K562 (cell line): ENCODE results near the gene CABYR. TPM values are rescaled to one million over a fixed set of nuclear protein-coding genes. Genes with fewer than 3 reads are reported as not detected.

Source experiments
- ATAC-seq: fragments of 200-7000 bp; cut with Tn5 transposase; 3 replicates; pipeline ENCODE4 v1.9.1; 2020; ENCODE audit warnings: moderate library complexity
- BruUV-seq: library from RNA; stranded (reverse); fragments of 400-500 nt; replicated peaks from 2 replicates; lab custom pipeline; 2021; lab: Mats Ljungman, UMichigan
- CTCF ChIA-PET: fragments of 300-600 bp; formaldehyde crosslinking; extraction: SDS; loops from one replicate; lab custom pipeline; 2021; ENCODE audit warnings: low intra/inter-chr PET ratio; lab: Yijun Ruan, JAX
- POLR2A ChIA-PET: fragments of 300-600, 350-650 bp; sonication (Branson Sonifier 250); formaldehyde crosslinking; extraction: SDS; loops from one replicate; lab custom pipeline; 2021; ENCODE audit warnings: antibody characterized with exemption, inconsistent platforms; lab: Yijun Ruan, JAX
- DNase-seq, 4 experiments: peaks; one replicate each; pipeline versions ENCODE4 v3.0.0 to v3.0.0-alpha.2; 2011 to 2018; ENCODE audit warnings: low spot score in 3 of 4, mixed read lengths in 3 of 4; ENCODE audit errors: extremely low read depth in 1 of 4
- FAIRE-seq: peaks from 2 replicates; lab custom pipeline; 2011; peaks lifted over from hg19 to GRCh38; lab: Jason Lieb, UNC
- H2AFZ ChIP-seq: 2 replicates; pipeline ENCODE4 v1.6.0; 2011; ENCODE audit warnings: low read depth, low read length, control low read depth, inconsistent platforms
- H3K27ac ChIP-seq: fragments of 200-600 bp; 3 replicates; pipeline ENCODE4 v1.8.0; 2011; ENCODE audit warnings: low read depth, mild to moderate bottlenecking, control low read depth, inconsistent platforms, low read length, moderate library complexity, mixed read lengths; ENCODE audit errors: extremely low read depth
- H3K27me3 ChIP-seq, 2 experiments: fragments of 300-600 bp in 1 of 2; 2 replicates in 1 of 2; 3 replicates in 1 of 2; pipeline versions ENCODE4 v1.6.0 to v1.8.0; 2011; ENCODE audit warnings: inconsistent platforms in 2 of 2, low read length in 2 of 2, mild to moderate bottlenecking in 1 of 2, mixed read lengths in 1 of 2, moderate library complexity in 1 of 2; ENCODE audit not compliant: control insufficient read depth in 2 of 2, insufficient read depth in 2 of 2
- H3K36me3 ChIP-seq: fragments of 300-600 bp; 3 replicates; pipeline ENCODE4 v1.8.0; 2011; ENCODE audit warnings: mild to moderate bottlenecking, low read length, inconsistent platforms; ENCODE audit not compliant: control insufficient read depth, insufficient read depth
- H3K4me1 ChIP-seq, 2 experiments: fragments of 200-600 bp in 1 of 2; replicated peaks in 1 of 2; 2 replicates in 1 of 2; 3 replicates in 1 of 2; pipeline versions ENCODE4 v1.5.1 to v1.8.0; 2011; ENCODE audit warnings: inconsistent platforms in 2 of 2, low read length in 2 of 2, mild to moderate bottlenecking in 1 of 2, mixed read lengths in 1 of 2, moderate library complexity in 1 of 2; ENCODE audit not compliant: control insufficient read depth in 2 of 2, insufficient read depth in 2 of 2
- H3K4me2 ChIP-seq: 2 replicates; pipeline ENCODE4 v1.6.1; 2011; ENCODE audit warnings: low read length, control low read depth, inconsistent platforms, mixed read lengths; ENCODE audit not compliant: insufficient read depth
- H3K4me3 ChIP-seq: fragments of 200-600 bp; sonication (generic), shearing (Covaris generic); 2 replicates; pipeline ENCODE4 v1.5.1; 2016; ENCODE audit warnings: control low read depth, inconsistent platforms
- H3K79me2 ChIP-seq: fragments of 200-600 bp; 3 replicates; pipeline ENCODE4 v1.8.0; 2011; ENCODE audit warnings: low read length, inconsistent platforms; ENCODE audit not compliant: control insufficient read depth, insufficient read depth
- H3K9ac ChIP-seq, 2 experiments: 2 replicates each; pipeline versions ENCODE4 v1.6.0 to v1.6.1; 2011; ENCODE audit warnings: low read depth in 2 of 2, low read length in 2 of 2, control low read depth in 1 of 2, inconsistent platforms in 1 of 2, mild to moderate bottlenecking in 1 of 2, mixed read lengths in 1 of 2; ENCODE audit not compliant: insufficient read depth in 1 of 2
- H3K9me1 ChIP-seq: one replicate; pipeline ENCODE4 v1.6.0; 2011; ENCODE audit warnings: inconsistent platforms, mild to moderate bottlenecking, low read length, moderate library complexity; ENCODE audit not compliant: control insufficient read depth, insufficient read depth
- H3K9me3 ChIP-seq: replicated peaks from 2 replicates; pipeline ENCODE4 v1.5.1; 2011; ENCODE audit warnings: low read depth, low read length, inconsistent platforms; ENCODE audit not compliant: control insufficient read depth, insufficient read depth
- H4K20me1 ChIP-seq: replicated peaks from 2 replicates; pipeline ENCODE4 v1.6.1; 2011; ENCODE audit warnings: low read length, inconsistent platforms, mixed read lengths; ENCODE audit not compliant: control insufficient read depth, insufficient read depth
- CHCHD3 ChIP-seq: fragments of 250-450 bp; sonication (Bioruptor Pico); IDR thresholded peaks from 2 replicates; pipeline ENCODE4 v2.1.2; 2022; ENCODE audit warnings: mild to moderate bottlenecking
- MXI1 ChIP-seq: IDR thresholded peaks from 2 replicates; pipeline ENCODE4 v1.6.1; 2011; ENCODE audit warnings: low read depth, mild to moderate bottlenecking, improper control_type of control experiment, low read length
- NELFE ChIP-seq: IDR thresholded peaks from 2 replicates; pipeline ENCODE4 v1.6.1; 2011; ENCODE audit warnings: mild to moderate bottlenecking; ENCODE audit not compliant: insufficient read depth, insufficient read length
- SP2 ChIP-seq: IDR thresholded peaks from 2 replicates; pipeline ENCODE4 v1.6.1; 2011; ENCODE audit warnings: mild to moderate bottlenecking, low read depth, low read length, moderate library complexity; ENCODE audit not compliant: poor library complexity, severe bottlenecking; ENCODE audit errors: extremely low read depth
- ZBTB8A ChIP-seq: fragments of 450-650 bp; IDR thresholded peaks from 2 replicates; pipeline ENCODE4 v1.6.1; 2018; ENCODE audit warnings: mild to moderate bottlenecking, moderate library complexity; ENCODE audit not compliant: partially characterized antibody
- WGBS: fragments of 100-300 bp; shearing (Covaris generic); methylation state at CpG from one replicate; pipeline ENCODE4 v1.1.6; 2016; ENCODE audit warnings: low coverage, mixed read lengths; ENCODE audit not compliant: insufficient coverage; ENCODE audit errors: missing lambda C conversion rate; 5-methylcytosine and 5-hydroxymethylcytosine counted together
- in situ Hi-C: fragments of 300-500 bp; cut with MboI; formaldehyde crosslinking; loops from 4 replicates; pipeline ENCODE4 v1.15.0; 2018; ENCODE audit warnings: inconsistent platforms, mixed read lengths
- intact Hi-C: fragments of 100-400 bp; cut with micrococcal nuclease; formaldehyde crosslinking; loops from 2 replicates; pipeline ENCODE4 v1.14.2; 2022
- polyA plus RNA-seq, 8 experiments: library from polyadenylated mRNA; depleted of rRNA in 4 of 8; stranded (reverse) in 5 of 8; unstranded in 3 of 8; fragments of >200 nt; fragmentation: Nextera tagmentation in 2 of 8; fragmentation: Illumina TruSeq in 1 of 8; extraction: Ambion mirVana in 2 of 8; extraction: Trizol in 1 of 8; gene quantifications; 2 replicates each; pipeline versions ENCODE4 v1.2.1 to v1.2.3, GENCODE V29; 2011 to 2014; ENCODE audit warnings: inconsistent platforms in 1 of 8, missing spikeins in 1 of 8
- total RNA-seq, 7 experiments: library from RNA; depleted of rRNA in 6 of 7; stranded (reverse); fragments of >200 nt in 6 of 7; fragmentation: Illumina TruSeq in 2 of 7; extraction: Trizol in 2 of 7; gene quantifications; 2 replicates each; pipeline versions ENCODE4 v1.2.1 to v1.2.3, GENCODE V29; 2011 to 2021; ENCODE audit warnings: low replicate concordance in 1 of 7
- TF ChIP-seq, protein P1 (sequence below), 2 experiments: fragments of 450-650 bp; formaldehyde crosslinking in 1 of 2; IDR thresholded peaks; 2 replicates each; pipeline versions ENCODE4 v1.4.0 to v1.6.1; 2014 to 2020; ENCODE audit warnings: mild to moderate bottlenecking in 2 of 2, borderline replicate concordance in 1 of 2, low read depth in 1 of 2
- TF ChIP-seq, protein P2 (sequence below): sonication (generic); formaldehyde crosslinking; IDR thresholded peaks from 2 replicates; pipeline ENCODE4 v1.8.0; 2022; ENCODE audit warnings: mild to moderate bottlenecking, missing genetic modification reagents
- TF ChIP-seq, protein P3 (sequence below): fragments of 200-800 bp; sonication (Bioruptor generic); IDR thresholded peaks from 2 replicates; pipeline ENCODE4 v1.6.1; 2016; ENCODE audit warnings: missing genetic modification characterization, missing compliant biosample characterization

CABYR gene
- total and polyA plus RNA-seq, 9 of the 15 experiments (the other 6 are each of a cell fraction or from before 2014, with no cell fraction given) = not detected

DNA sequence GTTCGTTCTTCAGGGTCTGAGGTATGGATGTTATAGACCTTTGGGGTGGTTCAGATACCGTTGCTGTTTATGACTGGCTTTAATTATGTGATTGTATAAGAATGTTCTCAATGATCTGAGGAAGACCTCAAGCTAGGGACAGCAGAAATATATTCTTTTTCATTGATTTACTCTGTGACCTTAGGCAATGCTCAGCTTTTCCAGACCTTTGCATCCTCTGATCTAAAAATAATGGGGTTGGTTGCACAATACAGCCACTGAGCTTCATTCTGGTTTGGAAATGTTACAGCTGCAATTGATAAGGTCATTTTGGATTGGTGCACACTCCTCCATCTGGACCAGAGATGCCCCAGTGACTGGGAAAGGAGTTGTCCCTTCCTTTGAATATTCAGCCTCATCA, 17.2 kb upstream of the CABYR start:
- Histone ChIP-seq H3K9ac (no peak overlapping the region), H3K9me3 (no peaks in the 10 kb centered on the region), H3K4me1 (no peaks in the 10 kb centered on the region), H3K27me3 (no peaks in the 10 kb centered on the region), H3K79me2 (no peaks in the 10 kb centered on the region), H2AFZ (no peak overlapping the region), H4K20me1 (no peaks in the 10 kb centered on the region), H3K36me3 (no peaks in the 10 kb centered on the region), H3K4me3 (no peak overlapping the region), H3K27ac (no peak overlapping the region), H3K9me1 (no peaks in the 10 kb centered on the region), H3K4me2 (no peak overlapping the region)
- no peak for ATAC-seq
- ChIA-PET CTCF (no interaction called here), POLR2A (no interaction called here)
- no TSS peak for BruUV-seq
- 0% methylated on average over 2 of the region's 2 CpGs for WGBS
- no peak for DNase-seq
- in situ Hi-C loops = no loop called here
- FAIRE-seq = no peak
- intact Hi-C loops = no loop called here
- no peak for TF ChIP-seq SP2
- no peak for TF ChIP-seq MXI1
- TF ChIP-seq, protein P1, sequence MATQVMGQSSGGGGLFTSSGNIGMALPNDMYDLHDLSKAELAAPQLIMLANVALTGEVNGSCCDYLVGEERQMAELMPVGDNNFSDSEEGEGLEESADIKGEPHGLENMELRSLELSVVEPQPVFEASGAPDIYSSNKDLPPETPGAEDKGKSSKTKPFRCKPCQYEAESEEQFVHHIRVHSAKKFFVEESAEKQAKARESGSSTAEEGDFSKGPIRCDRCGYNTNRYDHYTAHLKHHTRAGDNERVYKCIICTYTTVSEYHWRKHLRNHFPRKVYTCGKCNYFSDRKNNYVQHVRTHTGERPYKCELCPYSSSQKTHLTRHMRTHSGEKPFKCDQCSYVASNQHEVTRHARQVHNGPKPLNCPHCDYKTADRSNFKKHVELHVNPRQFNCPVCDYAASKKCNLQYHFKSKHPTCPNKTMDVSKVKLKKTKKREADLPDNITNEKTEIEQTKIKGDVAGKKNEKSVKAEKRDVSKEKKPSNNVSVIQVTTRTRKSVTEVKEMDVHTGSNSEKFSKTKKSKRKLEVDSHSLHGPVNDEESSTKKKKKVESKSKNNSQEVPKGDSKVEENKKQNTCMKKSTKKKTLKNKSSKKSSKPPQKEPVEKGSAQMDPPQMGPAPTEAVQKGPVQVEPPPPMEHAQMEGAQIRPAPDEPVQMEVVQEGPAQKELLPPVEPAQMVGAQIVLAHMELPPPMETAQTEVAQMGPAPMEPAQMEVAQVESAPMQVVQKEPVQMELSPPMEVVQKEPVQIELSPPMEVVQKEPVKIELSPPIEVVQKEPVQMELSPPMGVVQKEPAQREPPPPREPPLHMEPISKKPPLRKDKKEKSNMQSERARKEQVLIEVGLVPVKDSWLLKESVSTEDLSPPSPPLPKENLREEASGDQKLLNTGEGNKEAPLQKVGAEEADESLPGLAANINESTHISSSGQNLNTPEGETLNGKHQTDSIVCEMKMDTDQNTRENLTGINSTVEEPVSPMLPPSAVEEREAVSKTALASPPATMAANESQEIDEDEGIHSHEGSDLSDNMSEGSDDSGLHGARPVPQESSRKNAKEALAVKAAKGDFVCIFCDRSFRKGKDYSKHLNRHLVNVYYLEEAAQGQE (IDR thresholded peaks at IDR 0.05; ENCODE audit: borderline replicate concordance) = no peak
- TF ChIP-seq, protein P1 (CRISPR knock-in tag; IDR thresholded peaks at IDR 0.05; ENCODE audit: low read depth) = no peak
- no peak for TF ChIP-seq NELFE
- TF ChIP-seq, protein P2, sequence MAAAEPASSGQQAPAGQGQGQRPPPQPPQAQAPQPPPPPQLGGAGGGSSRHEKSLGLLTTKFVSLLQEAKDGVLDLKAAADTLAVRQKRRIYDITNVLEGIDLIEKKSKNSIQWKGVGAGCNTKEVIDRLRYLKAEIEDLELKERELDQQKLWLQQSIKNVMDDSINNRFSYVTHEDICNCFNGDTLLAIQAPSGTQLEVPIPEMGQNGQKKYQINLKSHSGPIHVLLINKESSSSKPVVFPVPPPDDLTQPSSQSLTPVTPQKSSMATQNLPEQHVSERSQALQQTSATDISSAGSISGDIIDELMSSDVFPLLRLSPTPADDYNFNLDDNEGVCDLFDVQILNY (CRISPR knock-in tag) = no peak
- TF ChIP-seq, protein P3, sequence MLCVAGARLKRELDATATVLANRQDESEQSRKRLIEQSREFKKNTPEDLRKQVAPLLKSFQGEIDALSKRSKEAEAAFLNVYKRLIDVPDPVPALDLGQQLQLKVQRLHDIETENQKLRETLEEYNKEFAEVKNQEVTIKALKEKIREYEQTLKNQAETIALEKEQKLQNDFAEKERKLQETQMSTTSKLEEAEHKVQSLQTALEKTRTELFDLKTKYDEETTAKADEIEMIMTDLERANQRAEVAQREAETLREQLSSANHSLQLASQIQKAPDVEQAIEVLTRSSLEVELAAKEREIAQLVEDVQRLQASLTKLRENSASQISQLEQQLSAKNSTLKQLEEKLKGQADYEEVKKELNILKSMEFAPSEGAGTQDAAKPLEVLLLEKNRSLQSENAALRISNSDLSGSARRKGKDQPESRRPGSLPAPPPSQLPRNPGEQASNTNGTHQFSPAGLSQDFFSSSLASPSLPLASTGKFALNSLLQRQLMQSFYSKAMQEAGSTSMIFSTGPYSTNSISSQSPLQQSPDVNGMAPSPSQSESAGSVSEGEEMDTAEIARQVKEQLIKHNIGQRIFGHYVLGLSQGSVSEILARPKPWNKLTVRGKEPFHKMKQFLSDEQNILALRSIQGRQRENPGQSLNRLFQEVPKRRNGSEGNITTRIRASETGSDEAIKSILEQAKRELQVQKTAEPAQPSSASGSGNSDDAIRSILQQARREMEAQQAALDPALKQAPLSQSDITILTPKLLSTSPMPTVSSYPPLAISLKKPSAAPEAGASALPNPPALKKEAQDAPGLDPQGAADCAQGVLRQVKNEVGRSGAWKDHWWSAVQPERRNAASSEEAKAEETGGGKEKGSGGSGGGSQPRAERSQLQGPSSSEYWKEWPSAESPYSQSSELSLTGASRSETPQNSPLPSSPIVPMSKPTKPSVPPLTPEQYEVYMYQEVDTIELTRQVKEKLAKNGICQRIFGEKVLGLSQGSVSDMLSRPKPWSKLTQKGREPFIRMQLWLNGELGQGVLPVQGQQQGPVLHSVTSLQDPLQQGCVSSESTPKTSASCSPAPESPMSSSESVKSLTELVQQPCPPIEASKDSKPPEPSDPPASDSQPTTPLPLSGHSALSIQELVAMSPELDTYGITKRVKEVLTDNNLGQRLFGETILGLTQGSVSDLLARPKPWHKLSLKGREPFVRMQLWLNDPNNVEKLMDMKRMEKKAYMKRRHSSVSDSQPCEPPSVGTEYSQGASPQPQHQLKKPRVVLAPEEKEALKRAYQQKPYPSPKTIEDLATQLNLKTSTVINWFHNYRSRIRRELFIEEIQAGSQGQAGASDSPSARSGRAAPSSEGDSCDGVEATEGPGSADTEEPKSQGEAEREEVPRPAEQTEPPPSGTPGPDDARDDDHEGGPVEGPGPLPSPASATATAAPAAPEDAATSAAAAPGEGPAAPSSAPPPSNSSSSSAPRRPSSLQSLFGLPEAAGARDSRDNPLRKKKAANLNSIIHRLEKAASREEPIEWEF (CRISPR knock-in tag) = no peak
- no peak for TF ChIP-seq ZBTB8A
- no peak for TF ChIP-seq CHCHD3 (CRISPR knock-in tag)
